Progenitor cell of endocrine pancreas (in vitro differentiated cells): ENCODE results near the gene DPP6. TPM values are rescaled to one million over a fixed set of nuclear protein-coding genes. Genes with fewer than 3 reads are reported as not detected.

Source experiments
- DNase-seq: peaks from one replicate; pipeline ENCODE4 v3.0.0; 2021; ENCODE audit warnings: low spot score; ENCODE audit not compliant: unreplicated experiment
- H3K27ac Mint-ChIP-seq: 2 replicates; pipeline ENCODE4 v1.8.0; 2021; ENCODE audit warnings: mild to moderate bottlenecking, moderate library complexity, mixed read lengths
- H3K27me3 Mint-ChIP-seq: 2 replicates; pipeline ENCODE4 v1.8.0; 2021; ENCODE audit warnings: mixed read lengths
- H3K36me3 Mint-ChIP-seq: 2 replicates; pipeline ENCODE4 v1.8.0; 2022; ENCODE audit warnings: mixed read lengths; ENCODE audit not compliant: insufficient read depth
- H3K4me1 Mint-ChIP-seq: 2 replicates; pipeline ENCODE4 v1.8.0; 2021; ENCODE audit warnings: low read depth, mixed read lengths
- H3K4me3 Mint-ChIP-seq: 2 replicates; pipeline ENCODE4 v1.8.0; 2021; ENCODE audit warnings: low read depth, mild to moderate bottlenecking, moderate library complexity, mixed read lengths
- H3K9me3 Mint-ChIP-seq: 2 replicates; pipeline ENCODE4 v1.8.0; 2021; ENCODE audit warnings: low read depth, mixed read lengths
- total RNA-seq: library from RNA; stranded (reverse); gene quantifications from 2 replicates; pipeline ENCODE4 v1.2.1, GENCODE V29; 2021
- TF ChIP-seq, protein P1 (sequence below): fragments of 200-600 bp; sonication (generic); IDR thresholded peaks from one replicate; pipeline ENCODE4 v1.5.0; 2021; ENCODE audit warnings: antibody characterized with exemption, mild to moderate bottlenecking; ENCODE audit not compliant: unreplicated experiment

Gene DPP6
- total RNA-seq, 1 donor from 2014 or later: 13.4 TPM

DNA sequence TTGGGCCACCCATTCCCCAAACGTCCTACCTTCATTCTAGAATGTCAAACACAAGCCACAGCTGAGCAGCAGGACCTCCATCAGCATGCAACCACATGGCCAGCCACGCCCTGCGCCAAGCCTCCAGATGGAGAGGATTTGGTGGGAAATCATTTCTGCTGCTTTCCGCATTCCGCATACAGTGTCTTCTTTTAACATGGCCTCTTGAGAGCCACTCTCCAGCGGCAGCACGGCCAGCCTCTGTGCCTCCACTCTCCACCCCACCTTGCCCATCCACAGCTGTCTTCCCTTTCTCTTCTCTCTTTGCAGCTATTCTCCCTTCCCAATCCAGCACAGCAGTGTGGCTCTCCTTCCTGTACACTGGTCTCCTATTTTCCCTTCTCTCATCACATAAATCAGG lies 561.6 kb downstream of the DPP6 start:
- Mint-ChIP-seq H3K4me3 (no peak overlapping the region), H3K27me3 (no peaks in the 10 kb centered on the region), H3K36me3 (no peaks in the 10 kb centered on the region), H3K27ac (no peak overlapping the region), H3K9me3 (no peaks in the 10 kb centered on the region), H3K4me1 (peaks cover 2% of the 10 kb centered on the region)
- DNase-seq: no peak
- TF ChIP-seq, protein P1, sequence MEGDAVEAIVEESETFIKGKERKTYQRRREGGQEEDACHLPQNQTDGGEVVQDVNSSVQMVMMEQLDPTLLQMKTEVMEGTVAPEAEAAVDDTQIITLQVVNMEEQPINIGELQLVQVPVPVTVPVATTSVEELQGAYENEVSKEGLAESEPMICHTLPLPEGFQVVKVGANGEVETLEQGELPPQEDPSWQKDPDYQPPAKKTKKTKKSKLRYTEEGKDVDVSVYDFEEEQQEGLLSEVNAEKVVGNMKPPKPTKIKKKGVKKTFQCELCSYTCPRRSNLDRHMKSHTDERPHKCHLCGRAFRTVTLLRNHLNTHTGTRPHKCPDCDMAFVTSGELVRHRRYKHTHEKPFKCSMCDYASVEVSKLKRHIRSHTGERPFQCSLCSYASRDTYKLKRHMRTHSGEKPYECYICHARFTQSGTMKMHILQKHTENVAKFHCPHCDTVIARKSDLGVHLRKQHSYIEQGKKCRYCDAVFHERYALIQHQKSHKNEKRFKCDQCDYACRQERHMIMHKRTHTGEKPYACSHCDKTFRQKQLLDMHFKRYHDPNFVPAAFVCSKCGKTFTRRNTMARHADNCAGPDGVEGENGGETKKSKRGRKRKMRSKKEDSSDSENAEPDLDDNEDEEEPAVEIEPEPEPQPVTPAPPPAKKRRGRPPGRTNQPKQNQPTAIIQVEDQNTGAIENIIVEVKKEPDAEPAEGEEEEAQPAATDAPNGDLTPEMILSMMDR: no peak

GRCh38 chr7:154620141-154620755 lies 568.0 kb downstream of the DPP6 start:
- no peaks in the 10 kb centered on the region for H3K27me3 Mint-ChIP-seq
- TF ChIP-seq, protein P1: no peak
- DNase-seq: no peak
- H3K36me3 Mint-ChIP-seq: no peaks in the 10 kb centered on the region
- peaks cover 2% of the 10 kb centered on the region for H3K4me1 Mint-ChIP-seq
- no peak overlapping the region for H3K27ac Mint-ChIP-seq
- H3K4me3 Mint-ChIP-seq: no peak overlapping the region
- H3K9me3 Mint-ChIP-seq: no peaks in the 10 kb centered on the region

DNA sequence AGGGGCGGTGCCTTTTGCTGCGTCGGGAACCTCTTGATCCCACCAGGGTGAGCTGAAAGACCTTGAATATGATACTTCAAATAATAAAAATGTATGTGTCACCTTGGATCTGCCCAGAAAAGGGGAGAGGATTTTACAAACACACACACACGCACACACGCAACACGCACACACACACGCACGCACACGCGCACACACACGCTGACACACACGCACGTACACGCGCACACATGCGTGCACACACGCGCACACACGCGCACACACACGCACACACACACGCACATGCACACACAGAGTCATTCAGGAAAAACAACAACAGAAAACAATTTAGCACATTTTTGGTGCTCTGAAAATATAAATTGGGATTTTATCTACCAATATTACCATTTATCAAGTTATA lies 571.2 kb downstream of the DPP6 start:
- Mint-ChIP-seq H3K9me3 (no peaks in the 10 kb centered on the region), H3K36me3 (no peaks in the 10 kb centered on the region), H3K27ac (no peak overlapping the region), H3K4me3 (no peak overlapping the region), H3K4me1 (no peaks in the 10 kb centered on the region), H3K27me3 (no peaks in the 10 kb centered on the region)
- no peak for DNase-seq
- TF ChIP-seq, protein P1: no peak

DNA sequence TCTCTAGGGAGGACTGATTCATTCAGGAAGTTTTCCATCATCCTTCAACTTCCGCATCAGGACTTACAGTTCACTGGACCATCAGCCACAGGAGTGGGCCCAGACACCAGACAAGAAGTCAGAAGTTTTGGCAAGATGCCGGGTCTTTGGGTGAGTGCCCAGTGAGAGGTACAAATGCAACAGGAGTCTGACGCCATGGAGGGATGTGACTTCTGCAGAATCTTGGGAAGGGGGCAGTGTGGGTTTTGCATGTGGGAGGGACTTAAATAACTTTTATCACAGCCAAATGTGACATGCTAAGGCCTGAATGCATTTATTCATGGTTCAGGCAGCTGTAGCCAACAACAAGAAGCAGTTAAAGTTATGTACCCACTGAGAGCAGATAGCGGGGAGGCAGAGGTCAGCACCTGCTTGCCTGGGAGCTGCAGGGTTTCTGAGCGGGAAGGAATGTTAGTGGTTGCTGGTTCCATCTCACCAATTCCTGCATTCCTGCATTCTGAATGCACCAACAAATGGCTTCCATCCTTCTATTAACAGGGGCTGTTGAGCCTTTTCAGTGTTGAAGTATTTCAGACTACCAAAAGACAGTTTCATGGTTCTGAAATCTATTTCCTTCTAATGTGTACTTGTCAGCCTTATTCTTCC lies 575.6 kb downstream of the DPP6 start:
- no peaks in the 10 kb centered on the region for H3K27me3 Mint-ChIP-seq
- DNase-seq: no peak
- no peak overlapping the region for H3K27ac Mint-ChIP-seq
- no peaks in the 10 kb centered on the region for H3K4me1 Mint-ChIP-seq
- TF ChIP-seq, protein P1: no peak
- H3K4me3 Mint-ChIP-seq: no peak overlapping the region
- H3K36me3 Mint-ChIP-seq: no peaks in the 10 kb centered on the region
- H3K9me3 Mint-ChIP-seq: no peaks in the 10 kb centered on the region

- TF ChIP-seq, protein P1: no peak
- H3K4me3 Mint-ChIP-seq: no peak overlapping the region
- H3K27me3 Mint-ChIP-seq: no peaks in the 10 kb centered on the region
- no peaks in the 10 kb centered on the region for H3K9me3 Mint-ChIP-seq
- no peaks in the 10 kb centered on the region for H3K36me3 Mint-ChIP-seq
- no peak overlapping the region for H3K27ac Mint-ChIP-seq
- no peaks in the 10 kb centered on the region for H3K4me1 Mint-ChIP-seq
- no peak for DNase-seq
These were observed 576.4 kb downstream of the DPP6 start for GRCh38 chr7:154628556-154628955.
